Aorta (tissue), 5 donors: ENCODE measurements around the gene LGALS3. TPM values are rescaled to one million over a fixed set of nuclear protein-coding genes. Genes with fewer than 3 reads are reported as not detected.

Experiments used
- ATAC-seq: fragments of 200-7000 bp; cut with Tn5 transposase; one replicate; pipeline ENCODE4 v1.9.1; 2022; ENCODE audit warnings: moderate library complexity; ENCODE audit not compliant: low FRiP score
- DNase-seq, 2 donors: peaks; one replicate each; pipeline ENCODE4 v3.0.0-alpha.2; 2020
- H3K27ac ChIP-seq, 2 donors: one replicate each; pipeline ENCODE4 v1.5.1; 2013; ENCODE audit warnings: low read length in 2 of 2, mild to moderate bottlenecking in 2 of 2, moderate library complexity in 2 of 2, control low read depth in 1 of 2, inconsistent platforms in 1 of 2, low read depth in 1 of 2
- H3K27me3 ChIP-seq, 2 donors: one replicate each; pipeline ENCODE4 v1.6.1; 2013; ENCODE audit warnings: control low read depth in 1 of 2, low read length in 1 of 2, mild to moderate bottlenecking in 1 of 2, moderate library complexity in 1 of 2; ENCODE audit not compliant: insufficient read depth in 2 of 2, control insufficient read depth in 1 of 2
- H3K36me3 ChIP-seq, 2 donors: one replicate each; pipeline ENCODE4 v1.6.1; 2013; ENCODE audit warnings: control low read depth in 1 of 2, low read length in 1 of 2, mild to moderate bottlenecking in 1 of 2; ENCODE audit not compliant: insufficient read depth in 2 of 2, control insufficient read depth in 1 of 2
- H3K4me1 ChIP-seq, 2 donors: one replicate each; pipeline ENCODE4 v1.6.1; 2013; ENCODE audit warnings: low read length in 2 of 2, control low read depth in 1 of 2, mild to moderate bottlenecking in 1 of 2, moderate library complexity in 1 of 2; ENCODE audit not compliant: insufficient read depth in 2 of 2, control insufficient read depth in 1 of 2
- H3K4me3 ChIP-seq, 2 donors: one replicate each; pipeline ENCODE4 v1.5.1; 2013; ENCODE audit warnings: low read length in 2 of 2, control low read depth in 1 of 2, mild to moderate bottlenecking in 1 of 2
- H3K9me3 ChIP-seq: one replicate; pipeline ENCODE4 v1.6.1; 2013; ENCODE audit warnings: mild to moderate bottlenecking, low read length; ENCODE audit not compliant: control insufficient read depth
- WGBS, 2 donors: extraction: QIAGEN DNeasy Blood & Tissue Kit; methylation state at CpG; one replicate each; pipeline ENCODE4 v1.1.7; 2013; 5-methylcytosine and 5-hydroxymethylcytosine counted together
- intact Hi-C, 2 donors: fragments of 100-400 bp; cut with DNase I; formaldehyde crosslinking; loops; one replicate each; pipeline versions ENCODE4 v1.14.2 to v1.15.0; 2022
- polyA plus RNA-seq, 2 donors: library from polyadenylated mRNA; stranded (reverse); fragments of 200-250 nt; gene quantifications; one replicate each; pipeline ENCODE4 v1.2.3, GENCODE V29; 2013
- total RNA-seq, 2 donors: library from RNA; stranded (reverse); fragmentation: NEBNext Ultra II Directional; extraction: Animal tissue kit (Norgen Biotek cat#: 25700); gene quantifications; one replicate each; pipeline ENCODE4 v1.2.1, GENCODE V29; 2021
- donor health status: healthy with polysubstance abuse.
- donor health status: Bipolar disorder and iron deficiency.
- donor health status: DM: no; HTN: no; CAD: no.
- donor health status: DM: no; HTN: no; CAD: no.
- donor health status: DM: yes; HTN: yes; CAD: no.

The LGALS3 gene
- total and polyA plus RNA-seq, 4 donors, result 104 to 547 (median 213) TPM

DNA sequence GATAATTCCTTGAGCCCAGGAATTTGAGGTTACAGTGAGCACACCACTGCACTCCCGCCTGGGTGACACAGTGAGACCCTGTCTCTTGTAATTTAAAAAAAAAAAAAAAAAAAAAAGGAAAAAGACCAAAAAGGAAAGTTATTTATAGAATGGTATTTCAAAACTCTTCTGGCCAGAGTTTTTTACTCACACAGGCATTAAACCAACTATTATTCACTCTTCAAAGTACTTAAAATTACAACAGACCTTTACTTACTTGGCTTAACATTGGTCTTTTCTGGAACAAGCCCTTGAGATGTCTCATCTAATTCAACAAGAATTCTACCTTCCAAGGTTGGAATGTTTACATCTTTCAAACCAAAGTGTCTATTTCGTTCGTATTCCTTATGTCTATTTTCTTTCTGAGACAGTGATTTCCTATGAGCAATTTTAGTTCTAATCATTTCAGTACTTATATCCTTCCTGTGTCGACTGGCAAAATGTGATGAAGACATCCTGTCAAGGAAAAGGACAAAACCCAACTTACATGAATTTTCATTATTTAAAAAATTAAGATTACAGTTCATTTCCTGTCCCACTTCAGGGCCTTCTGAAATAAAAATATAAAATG is 59.7 kb downstream of the LGALS3 start:
- 24 to 27% methylated on average over 4 of the region's 4 CpGs for whole genome bisulfite sequencing, 2 donors
- Histone ChIP-seq H3K27ac (no peak overlapping the region), H3K4me1 (no peaks in the 10 kb centered on the region), H3K9me3 (no peaks in the 10 kb centered on the region), H3K36me3 (no peaks in the 10 kb centered on the region), H3K4me3 (no peak overlapping the region), H3K27me3 (no peaks in the 10 kb centered on the region)
- intact Hi-C loops, result no loop called here
- ATAC-seq, result no peak
- DNase-seq, result no peak

GRCh38 chr14:55190906-55191202 is 61.8 kb downstream of the LGALS3 start:
- intact Hi-C loops, result no loop called here
- no peak for ATAC-seq
- H3K9me3 ChIP-seq, result no peaks in the 10 kb centered on the region
- no peak for DNase-seq
- H3K4me1 ChIP-seq, result no peaks in the 10 kb centered on the region
- H3K4me3 ChIP-seq, result no peak overlapping the region
- no peaks in the 10 kb centered on the region for H3K36me3 ChIP-seq
- 8 to 9% methylated on average over 8 of the region's 8 CpGs for WGBS, 2 donors
- H3K27me3 ChIP-seq, result no peaks in the 10 kb centered on the region
- H3K27ac ChIP-seq, result no peak overlapping the region

DNA sequence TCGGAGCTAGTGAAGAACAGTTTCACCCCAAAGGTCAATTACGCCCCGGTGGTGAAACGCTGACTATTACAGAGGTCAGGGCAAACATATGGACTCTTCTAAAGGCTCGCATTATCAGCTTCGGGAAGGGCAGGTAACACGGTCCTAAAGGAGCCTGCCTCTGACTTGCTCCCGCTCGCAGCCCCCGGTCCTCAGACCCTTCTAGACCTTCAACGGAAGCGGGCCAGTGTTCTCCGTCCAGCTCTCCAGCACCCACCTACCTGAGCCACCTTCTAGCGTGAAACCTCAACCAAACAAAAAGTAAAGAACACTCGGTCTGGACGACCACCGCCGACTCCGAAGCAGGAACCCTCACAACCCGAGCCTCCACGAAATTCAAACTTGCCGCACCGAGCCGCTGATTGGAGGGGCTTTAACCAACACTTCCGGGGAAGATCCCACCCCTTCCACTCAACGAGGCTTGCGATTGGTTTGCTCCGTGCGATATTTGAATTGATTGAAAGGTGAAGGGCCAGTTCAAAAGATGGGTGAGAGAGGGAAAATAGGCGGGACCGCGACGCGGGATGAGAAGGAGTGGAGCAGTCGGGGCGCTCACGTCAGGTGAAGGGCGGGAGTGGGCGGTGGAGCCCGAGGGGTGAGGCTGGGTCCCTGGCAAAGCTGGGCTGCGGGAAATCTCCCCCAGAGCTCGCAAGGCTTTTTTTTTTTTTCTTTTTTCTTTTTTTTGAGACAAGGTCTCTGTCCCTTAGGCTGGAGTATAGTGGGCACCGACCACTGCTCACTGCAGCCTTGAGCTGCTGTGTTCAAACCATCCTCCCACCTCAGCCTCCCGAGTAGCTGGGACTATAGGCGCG is 62.4 kb downstream of the LGALS3 start, which contains the start of gene DLGAP5:
DLGAP5 (minus strand) TSS at position 383 of the 851 bp plus-strand sequence. CDS start 2,406 bp downstream, outside the sequence.
- H3K4me3 ChIP-seq, result peak within 1 kb of the TSS; percentile 51 to 56
- DNase-seq (peak; percentile 93 to 95), ATAC-seq (peak; percentile 97)
- H3K9me3 ChIP-seq, result no peaks in the 10 kb centered on the region
- intact Hi-C loops, result no loop called here
- no peaks in the 10 kb centered on the region for H3K36me3 ChIP-seq
- no peaks in the 10 kb centered on the region for H3K27me3 ChIP-seq
- no peak within 1 kb of the TSS for H3K27ac ChIP-seq
- H3K4me1 ChIP-seq, result no peaks in the 10 kb centered on the region
- WGBS, 2 donors, result 2 to 3% methylated on average over 46 of the region's 46 CpGs

- no peak for ATAC-seq
- no peaks in the 10 kb centered on the region for H3K36me3 ChIP-seq
- intact Hi-C loops, result no loop called here
Observed at GRCh38 chr14:55192054-55192621, 63.1 kb downstream of the LGALS3 start.

GRCh38 chr14:55194656-55195355 is 65.8 kb downstream of the LGALS3 start:
- whole genome bisulfite sequencing, 2 donors, result 96% methylated on average over 5 of the region's 5 CpGs
- no peak for ATAC-seq

More at GRCh38 chr14:55192054-55192621, 63.1 kb downstream of the LGALS3 start:
- Histone ChIP-seq H3K27ac (no peak overlapping the region), H3K4me3 (peak overlapping the region; percentile 51 to 56), H3K4me1 (no peaks in the 10 kb centered on the region), H3K27me3 (no peaks in the 10 kb centered on the region), H3K9me3 (no peaks in the 10 kb centered on the region)
- DNase-seq, result no peak
- 53 to 56% methylated on average over 11 of the region's 11 CpGs for WGBS, 2 donors

More at GRCh38 chr14:55194656-55195355, 65.8 kb downstream of the LGALS3 start:
- H3K9me3 ChIP-seq, result no peaks in the 10 kb centered on the region
- no peak for DNase-seq
- no peaks in the 10 kb centered on the region for H3K4me1 ChIP-seq
- no peak overlapping the region for H3K27ac ChIP-seq
- intact Hi-C loops, result no loop called here
- H3K4me3 ChIP-seq, result no peak overlapping the region
- no peaks in the 10 kb centered on the region for H3K36me3 ChIP-seq
- no peaks in the 10 kb centered on the region for H3K27me3 ChIP-seq

Other genes starting within 250 kb of the LGALS3 start
- gene GCH1, start 226.4 kb upstream of the LGALS3 start, total RNA-seq, result 1 to 10 TPM; 6.0 to 7.4 TPM
- gene GCH1, start 226.4 kb upstream of the LGALS3 start, polyA plus RNA-seq, result 10 to 100 TPM in 1 of 2 donors, 1 to 10 TPM in 1; 1.3 to 10.4 TPM
- gene WDHD1, start 102.2 kb upstream of the LGALS3 start, total RNA-seq, result 1 to 10 TPM; 2.0 to 2.6 TPM
- under 1 TPM; 0.25 to 0.61 TPM for gene WDHD1, start 102.2 kb upstream of the LGALS3 start, polyA plus RNA-seq
- gene SOCS4, start 102.0 kb upstream of the LGALS3 start, total RNA-seq, result 10 to 100 TPM; 22.6 to 32.8 TPM
- 1 to 10 TPM; 7.6 to 9.5 TPM for gene SOCS4, start 102.0 kb upstream of the LGALS3 start, polyA plus RNA-seq
- gene MAPK1IP1L, start 77.6 kb upstream of the LGALS3 start, total RNA-seq, result 100 to 1,000 TPM in 1 of 2 donors, 10 to 100 TPM in 1; 83.5 to 101 TPM
- gene MAPK1IP1L, start 77.6 kb upstream of the LGALS3 start, polyA plus RNA-seq, result 10 to 100 TPM; 28.2 to 41.9 TPM
- gene DLGAP5, start 62.3 kb downstream of the LGALS3 start, total RNA-seq, result under 1 TPM in 1 of 2 donors, not detected in 1; 0.63 TPM
- 1 to 10 TPM in 1 of 2 donors, under 1 TPM in 1; 0.13 to 1.1 TPM for gene DLGAP5, start 62.3 kb downstream of the LGALS3 start, polyA plus RNA-seq
- gene FBXO34, start 142.2 kb downstream of the LGALS3 start, total RNA-seq, result 10 to 100 TPM; 22.2 to 23.1 TPM
- 1 to 10 TPM; 7.8 to 9.2 TPM for gene FBXO34, start 142.2 kb downstream of the LGALS3 start, polyA plus RNA-seq